ENCODE results near the gene CRK. TPM values are rescaled to one million over a fixed set of nuclear protein-coding genes. Genes with fewer than 3 reads are reported as not detected.
"Not testable (repeated sequence)": the region's sequence is repeated elsewhere in the genome, so short reads cannot be mapped to it uniquely, and the experiment has no call there.

Gene CRK
- total and polyA plus RNA-seq, 7 experiments from 2014 or later, result 16.9 to 29.0 (median 20.9) TPM

DNA sequence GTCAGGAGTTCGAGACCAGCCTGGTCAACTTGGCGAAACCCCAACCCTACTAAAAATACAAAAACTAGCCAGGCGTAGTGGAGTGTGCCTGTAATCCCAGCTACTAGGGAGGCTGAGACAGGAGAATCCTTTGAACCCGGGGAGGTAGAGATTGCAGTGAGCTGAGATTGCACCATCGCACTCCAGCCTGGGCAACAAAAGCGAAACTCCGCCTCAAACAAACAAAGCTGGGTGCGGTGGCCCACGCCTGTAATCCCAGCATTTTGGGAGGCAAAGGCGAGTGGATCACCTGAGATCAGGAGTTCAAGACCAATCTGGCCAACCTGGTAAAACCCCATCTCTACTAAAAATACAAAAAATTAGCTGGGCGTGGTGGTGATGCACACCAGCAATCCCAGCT is 2.3 kb downstream of the CRK start:
- H3K4me3 Mint-ChIP-seq, result peak overlapping the region; percentile 33 to 91 (median 62)
- not testable (repeated sequence) for ATAC-seq

GRCh38 chr17:1452836-1453235 is 3.2 kb downstream of the CRK start:
- H3K27ac Mint-ChIP-seq, result peak overlapping the region in 2 of 9 donors; percentile 36 to 47
- DNase-seq, result no peak
- no peaks in the 10 kb centered on the region for H3K9me3 Mint-ChIP-seq
- H3K9me3 ChIP-seq (ENCODE audit: control insufficient read depth in 2 of 3, low read length in 3 of 3), result no peaks in the 10 kb centered on the region
- POLR2A ChIA-PET, result no interaction called here
- CTCF ChIA-PET, result interaction anchor here (0.7 to 1.2 kb wide), 4 partner anchors 32 to 92 kb away, joined by 3 to 4 read pairs (median 3); no protein-coding TSS in a partner anchor
- no peak overlapping the region for H3K4me3 ChIP-seq (ENCODE audit: low read length)
- peaks cover 0 to 11% (median 0%) of the 10 kb centered on the region in 3 experiments for H3K36me3 ChIP-seq (ENCODE audit: control insufficient read depth in 2 of 3, insufficient read depth in 3 of 3, low read length in 3 of 3)
- H3K27me3 Mint-ChIP-seq, result peaks cover 0 to 8% (median 0%) of the 10 kb centered on the region in 5 donors
- no peak overlapping the region for H3K27ac ChIP-seq (ENCODE audit: low read depth, low read length)
- peak overlapping the region in 6 of 10 donors; percentile 47 to 91 (median 62) for H3K4me3 Mint-ChIP-seq
- peaks cover 18 to 34% of the 10 kb centered on the region in 2 donors for H3K4me1 ChIP-seq (ENCODE audit: control insufficient read depth in 2 of 2, insufficient read depth in 2 of 2, low read length in 2 of 2)
- no peaks in the 10 kb centered on the region for H3K27me3 ChIP-seq (ENCODE audit: control insufficient read depth in 2 of 2, insufficient read depth in 2 of 2, low read length in 2 of 2)
- ATAC-seq, result no peak
- H3K36me3 Mint-ChIP-seq, result peaks cover 0 to 8% (median 4%) of the 10 kb centered on the region in 5 donors
- intact Hi-C loops (cut with micrococcal nuclease), result no loop called here
- H3K4me1 Mint-ChIP-seq, result peaks cover 32 to 73% (median 53%) of the 10 kb centered on the region in 7 donors

More for the DNA sequence above, 2.3 kb downstream of the CRK start:
- H3K27me3 Mint-ChIP-seq; H3K36me3 Mint-ChIP-seq; DNase-seq; H3K27ac ChIP-seq (ENCODE audit: low read depth, low read length); H3K27me3 ChIP-seq (ENCODE audit: control insufficient read depth in 2 of 2, insufficient read depth in 2 of 2, low read length in 2 of 2); H3K9me3 Mint-ChIP-seq; intact Hi-C loops (cut with micrococcal nuclease); H3K4me3 ChIP-seq (ENCODE audit: low read length); H3K9me3 ChIP-seq (ENCODE audit: control insufficient read depth in 2 of 3, low read length in 3 of 3): not testable (repeated sequence)
- ChIA-PET CTCF (interaction anchor here (0.6 to 1.2 kb wide), 3 partner anchors 31 to 71 kb away, joined by 3 to 4 read pairs (median 4); no protein-coding TSS in a partner anchor), POLR2A (interaction anchor here (1.5 kb wide), 1 partner anchor 88 kb away, joined by 3 read pairs; no protein-coding TSS in a partner anchor)
- peaks cover 18 to 31% of the 10 kb centered on the region in 2 donors for H3K4me1 ChIP-seq (ENCODE audit: control insufficient read depth in 2 of 2, insufficient read depth in 2 of 2, low read length in 2 of 2)
- H3K36me3 ChIP-seq (ENCODE audit: control insufficient read depth in 2 of 3, insufficient read depth in 3 of 3, low read length in 3 of 3), result peaks cover 0 to 11% (median 0%) of the 10 kb centered on the region in 3 experiments
- Mint-ChIP-seq H3K4me1 (peaks cover 31 to 66% (median 53%) of the 10 kb centered on the region in 7 donors), H3K27ac (peak overlapping the region in 5 of 9 donors; percentile 13 to 81 (median 43))

- intact Hi-C loops (cut with micrococcal nuclease); H3K27ac ChIP-seq (ENCODE audit: low read depth, low read length); H3K27me3 ChIP-seq (ENCODE audit: control insufficient read depth in 2 of 2, insufficient read depth in 2 of 2, low read length in 2 of 2); H3K9me3 Mint-ChIP-seq; CTCF ChIA-PET; POLR2A ChIA-PET; H3K27ac Mint-ChIP-seq; H3K27me3 Mint-ChIP-seq; H3K9me3 ChIP-seq (ENCODE audit: control insufficient read depth in 2 of 3, low read length in 3 of 3); H3K4me3 ChIP-seq (ENCODE audit: low read length); DNase-seq; ATAC-seq: not testable (repeated sequence)
- Mint-ChIP-seq H3K4me1 (peaks cover 34 to 83% (median 64%) of the 10 kb centered on the region in 7 donors), H3K4me3 (peak overlapping the region in 1 of 10 donors; percentile 9), H3K36me3 (peaks cover 0 to 12% (median 4%) of the 10 kb centered on the region in 5 donors)
- peaks cover 16 to 35% of the 10 kb centered on the region in 2 donors for H3K4me1 ChIP-seq (ENCODE audit: control insufficient read depth in 2 of 2, insufficient read depth in 2 of 2, low read length in 2 of 2)
- H3K36me3 ChIP-seq (ENCODE audit: control insufficient read depth in 2 of 3, insufficient read depth in 3 of 3, low read length in 3 of 3), result peaks cover 0 to 13% (median 0%) of the 10 kb centered on the region in 3 experiments
These were observed 5.8 kb downstream of the CRK start for GRCh38 chr17:1450261-1450660.

DNA sequence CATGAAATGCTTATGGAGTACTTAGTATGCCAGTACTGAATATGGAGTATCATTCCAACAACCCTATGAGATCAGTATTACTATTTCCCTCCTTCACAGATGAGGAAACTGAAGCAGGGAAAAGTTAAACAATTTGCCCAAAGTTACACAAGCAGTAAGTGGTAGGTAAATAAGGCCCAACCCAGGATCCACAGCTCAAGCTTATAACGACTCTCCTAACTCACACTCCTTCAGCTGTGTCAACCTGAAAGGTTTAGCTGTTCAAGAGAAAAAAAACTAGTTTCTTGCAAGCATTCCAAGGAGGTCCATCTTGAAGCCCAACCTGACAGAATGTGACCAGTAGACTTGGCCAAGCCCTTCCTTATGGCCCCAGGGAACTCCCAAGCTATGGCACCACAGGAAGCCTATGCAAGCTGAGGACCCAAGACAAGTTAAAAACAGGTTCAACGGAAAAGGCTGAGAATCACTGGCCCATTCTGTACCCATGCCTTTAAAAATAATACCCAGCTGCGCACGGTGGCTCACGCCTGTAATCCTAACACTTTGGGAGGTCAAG is 6.5 kb downstream of the CRK start:
- Mint-ChIP-seq H3K4me3 (peak overlapping the region in 6 of 10 donors; percentile 9 to 35 (median 32)), H3K27ac (peak overlapping the region in 2 of 9 donors; percentile 40 to 54), H3K27me3 (no peaks in the 10 kb centered on the region), H3K4me1 (peaks cover 32 to 79% (median 60%) of the 10 kb centered on the region in 7 donors), H3K9me3 (no peaks in the 10 kb centered on the region), H3K36me3 (peaks cover 0 to 15% (median 4%) of the 10 kb centered on the region in 5 donors)
- peaks cover 10 to 28% of the 10 kb centered on the region in 2 donors for H3K4me1 ChIP-seq (ENCODE audit: control insufficient read depth in 2 of 2, insufficient read depth in 2 of 2, low read length in 2 of 2)
- no peak for ATAC-seq
- no peaks in the 10 kb centered on the region for H3K9me3 ChIP-seq (ENCODE audit: control insufficient read depth in 2 of 3, low read length in 3 of 3)
- H3K27me3 ChIP-seq (ENCODE audit: control insufficient read depth in 2 of 2, insufficient read depth in 2 of 2, low read length in 2 of 2), result no peaks in the 10 kb centered on the region
- intact Hi-C loops (cut with micrococcal nuclease), result no loop called here
- POLR2A ChIA-PET, result interaction anchor here (1.0 kb wide), 1 partner anchor 50 kb away, joined by 3 read pairs; the partner anchor contains the start of gene YWHAE
- peaks cover 0 to 13% (median 0%) of the 10 kb centered on the region in 3 experiments for H3K36me3 ChIP-seq (ENCODE audit: control insufficient read depth in 2 of 3, insufficient read depth in 3 of 3, low read length in 3 of 3)
- H3K27ac ChIP-seq (ENCODE audit: low read depth, low read length), result no peak overlapping the region
- no peak overlapping the region for H3K4me3 ChIP-seq (ENCODE audit: low read length)
- no peak for DNase-seq
- CTCF ChIA-PET, result interaction anchor here (0.6 kb wide), 1 partner anchor 110 kb away, joined by 5 read pairs; no protein-coding TSS in a partner anchor

DNA sequence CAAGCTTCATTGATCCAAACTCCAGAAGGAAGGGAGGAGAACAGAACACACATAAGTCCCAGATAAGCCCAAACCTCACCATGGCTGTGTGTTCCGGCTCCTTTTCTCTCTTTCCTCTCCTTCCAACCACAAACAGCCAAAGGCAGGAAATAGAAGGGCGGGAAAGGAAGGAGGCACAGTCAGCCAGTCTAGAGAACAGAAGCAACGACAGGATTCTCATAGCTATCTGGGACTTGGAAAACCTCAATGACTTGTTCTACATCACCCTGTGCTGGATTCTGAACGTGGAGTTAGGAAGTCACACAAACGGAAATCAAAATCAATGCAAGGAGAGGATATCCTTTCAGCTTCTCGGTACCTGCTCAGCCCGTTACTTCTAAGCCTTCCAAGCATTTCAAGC is 9.0 kb downstream of the CRK start:
- Mint-ChIP-seq H3K4me3 (peak overlapping the region in 8 of 10 donors; percentile 37 to 60 (median 56)), H3K9me3 (no peaks in the 10 kb centered on the region), H3K36me3 (peaks cover 0 to 11% (median 0%) of the 10 kb centered on the region in 5 donors), H3K4me1 (peaks cover 15 to 54% (median 41%) of the 10 kb centered on the region in 7 donors), H3K27ac (peak overlapping the region in 6 of 9 donors; percentile 23 to 80 (median 55)), H3K27me3 (no peaks in the 10 kb centered on the region)
- no peak overlapping the region for H3K27ac ChIP-seq (ENCODE audit: low read depth, low read length)
- no peaks in the 10 kb centered on the region for H3K9me3 ChIP-seq (ENCODE audit: control insufficient read depth in 2 of 3, low read length in 3 of 3)
- no peak overlapping the region for H3K4me3 ChIP-seq (ENCODE audit: low read length)
- peaks cover 3 to 18% of the 10 kb centered on the region in 2 donors for H3K4me1 ChIP-seq (ENCODE audit: control insufficient read depth in 2 of 2, insufficient read depth in 2 of 2, low read length in 2 of 2)
- ATAC-seq (no peak), DNase-seq (no peak)
- peaks cover 0 to 10% (median 0%) of the 10 kb centered on the region in 3 experiments for H3K36me3 ChIP-seq (ENCODE audit: control insufficient read depth in 2 of 3, insufficient read depth in 3 of 3, low read length in 3 of 3)
- ChIA-PET POLR2A (interaction anchor here (1.5 kb wide), 1 partner anchor 55 kb away, joined by 3 read pairs; no protein-coding TSS in a partner anchor), CTCF (no interaction called here)
- intact Hi-C loops (cut with micrococcal nuclease), result no loop called here
- H3K27me3 ChIP-seq (ENCODE audit: control insufficient read depth in 2 of 2, insufficient read depth in 2 of 2, low read length in 2 of 2), result no peaks in the 10 kb centered on the region

DNA sequence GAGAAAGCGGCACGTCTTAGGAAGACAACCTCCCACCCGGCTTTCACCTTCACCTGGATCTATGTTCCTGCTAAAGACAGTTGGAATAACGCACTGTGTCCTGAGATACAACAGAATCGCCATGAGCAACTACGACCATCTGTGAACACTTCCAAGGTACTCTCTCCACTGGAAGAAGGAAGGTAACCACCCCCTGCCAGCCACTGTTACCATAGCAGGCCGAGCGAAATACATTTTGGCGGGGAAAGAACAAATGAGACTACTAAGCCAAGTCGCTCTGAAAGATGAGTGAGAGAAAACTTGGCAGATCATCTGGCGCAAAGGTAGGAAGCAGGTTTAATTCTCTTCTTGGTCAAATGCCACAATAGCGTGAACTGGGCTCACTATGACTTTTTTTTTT is 9.8 kb downstream of the CRK start:
- Mint-ChIP-seq H3K4me1 (peaks cover 15 to 46% (median 33%) of the 10 kb centered on the region in 7 donors), H3K4me3 (peak overlapping the region in 4 of 10 donors; percentile 1 to 43 (median 33)), H3K36me3 (peaks cover 0 to 11% (median 0%) of the 10 kb centered on the region in 5 donors), H3K27ac (no peak overlapping the region), H3K9me3 (no peaks in the 10 kb centered on the region), H3K27me3 (no peaks in the 10 kb centered on the region)
- Histone ChIP-seq H3K27ac (ENCODE audit: low read depth, low read length) (no peak overlapping the region), H3K36me3 (ENCODE audit: control insufficient read depth in 2 of 3, insufficient read depth in 3 of 3, low read length in 3 of 3) (peaks cover 0 to 10% (median 0%) of the 10 kb centered on the region in 3 experiments), H3K9me3 (ENCODE audit: control insufficient read depth in 2 of 3, low read length in 3 of 3) (no peaks in the 10 kb centered on the region), H3K4me1 (ENCODE audit: control insufficient read depth in 2 of 2, insufficient read depth in 2 of 2, low read length in 2 of 2) (peaks cover 3 to 18% of the 10 kb centered on the region in 2 donors), H3K4me3 (ENCODE audit: low read length) (no peak overlapping the region), H3K27me3 (ENCODE audit: control insufficient read depth in 2 of 2, insufficient read depth in 2 of 2, low read length in 2 of 2) (no peaks in the 10 kb centered on the region)
- POLR2A ChIA-PET, result no interaction called here
- DNase-seq (no peak), ATAC-seq (no peak)
- intact Hi-C loops (cut with micrococcal nuclease), result no loop called here
- CTCF ChIA-PET, result no interaction called here

Data from naive thymus-derived CD4-positive, alpha-beta T cell (primary cell).